HG02870 (cell line): ENCODE results near the gene GLOD5.

Experiments used
- ATAC-seq: cut with Tn5 transposase; IDR thresholded peaks from one replicate; pipeline ENCODE4 v1.9.1; 2021; ENCODE audit warnings: mild to moderate bottlenecking, moderate library complexity; ENCODE audit not compliant: unreplicated experiment

The GLOD5 gene

DNA sequence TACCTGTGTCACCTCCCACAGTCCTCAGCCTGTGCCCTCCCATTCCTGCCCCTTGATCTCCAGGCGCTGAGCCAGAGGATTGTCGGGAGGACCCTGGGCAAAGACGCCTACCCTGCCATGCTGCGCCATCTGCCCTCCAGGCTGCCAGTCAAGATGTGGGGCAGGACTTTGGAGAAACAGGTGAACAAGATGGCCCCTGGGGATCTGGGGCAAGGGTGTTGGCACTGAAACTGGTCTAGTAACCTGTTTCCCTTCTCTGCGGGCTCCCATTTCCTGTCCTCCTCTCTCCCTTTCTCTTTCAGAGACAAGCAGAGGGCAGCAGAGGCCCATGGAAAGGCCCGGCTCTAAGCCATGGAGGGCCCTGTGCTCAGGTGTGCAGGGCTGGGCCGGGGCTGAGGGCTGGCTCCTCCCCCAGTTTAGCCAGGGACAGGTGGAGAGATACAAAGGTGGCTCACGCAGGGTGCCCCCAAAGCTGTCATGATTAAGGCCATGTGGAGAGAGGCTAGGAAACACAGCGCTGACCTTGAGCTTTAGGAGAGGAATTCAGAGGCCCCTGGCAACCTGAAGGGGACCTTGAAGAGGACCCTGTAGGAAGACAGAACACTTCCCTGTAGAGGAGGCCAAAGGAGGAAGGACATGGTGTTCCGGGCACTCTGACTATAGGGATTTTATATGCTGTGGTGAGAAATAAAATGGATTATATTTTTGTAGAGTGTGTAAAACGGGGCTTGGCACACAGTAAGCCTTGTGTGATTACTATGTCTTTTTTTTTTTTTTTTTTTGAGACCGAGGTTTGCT lies at the start of gene GLOD5:
TSS of gene GLOD5 (plus strand) at position 74 of the 798 bp plus-strand sequence. CDS start at position 118, 44 bp downstream.
- ATAC-seq: no peak

DNA sequence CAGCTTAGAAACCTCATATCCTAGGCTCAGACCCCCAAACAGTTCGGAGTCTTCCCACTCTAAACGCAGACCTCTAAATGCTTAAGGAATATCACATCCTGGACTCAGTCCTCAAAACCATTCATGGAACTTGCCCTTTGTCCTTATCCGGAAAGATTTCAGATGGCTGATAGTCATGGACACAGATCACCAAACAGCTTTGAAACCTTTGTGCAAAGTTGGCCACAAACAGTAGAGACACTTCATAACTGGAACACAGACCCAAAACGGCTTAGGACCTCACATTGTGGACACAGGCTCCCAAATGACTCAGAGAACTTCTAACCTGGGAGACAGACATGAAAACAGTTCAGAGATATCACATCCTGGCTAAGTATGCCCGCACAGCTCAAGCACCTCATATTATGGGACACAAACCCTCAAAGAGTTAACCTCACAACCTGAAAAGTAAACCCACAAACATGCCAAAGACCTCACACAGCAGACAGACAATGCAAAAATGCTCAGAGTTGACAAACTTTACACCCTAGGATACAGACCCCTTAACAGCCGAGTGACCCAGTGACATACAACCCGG lies 49.5 kb upstream of the GLOD5 start:
- ATAC-seq: no peak

DNA sequence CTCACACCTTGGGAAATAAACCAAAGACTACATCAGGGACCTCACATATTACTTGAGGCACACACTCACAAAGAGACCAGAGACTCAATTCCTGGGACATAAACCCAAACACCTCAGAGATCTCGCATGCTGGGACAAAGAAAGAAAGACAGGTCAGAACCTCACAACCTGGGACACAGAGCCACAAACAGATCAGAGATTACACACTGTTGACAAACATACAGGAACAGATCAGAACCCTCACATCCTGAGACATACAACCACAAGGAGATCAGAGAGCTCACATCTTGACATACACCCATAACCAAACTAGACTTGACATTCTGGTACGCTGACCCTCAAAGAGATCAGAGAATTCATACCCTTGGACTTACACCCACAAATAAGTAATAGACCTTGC lies 47.7 kb upstream of the GLOD5 start:
- ATAC-seq: no peak

DNA sequence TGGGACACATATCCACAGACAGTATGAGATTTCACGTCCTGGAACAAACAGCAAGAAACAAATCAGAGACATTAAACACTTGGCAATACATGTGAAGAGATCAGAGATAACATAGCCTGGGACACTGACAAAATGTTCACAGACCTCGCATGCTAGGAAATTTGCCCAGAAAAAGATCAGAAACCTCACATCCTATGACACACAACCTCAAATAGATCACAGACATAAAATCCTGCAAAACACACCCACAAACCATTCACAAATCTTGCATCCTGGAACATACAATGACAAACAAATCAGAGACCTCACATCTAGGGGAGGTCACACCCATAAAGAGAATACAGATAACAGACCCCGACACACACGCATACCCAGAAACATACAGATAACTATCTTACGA lies 47.0 kb upstream of the GLOD5 start:
- ATAC-seq: no peak

DNA sequence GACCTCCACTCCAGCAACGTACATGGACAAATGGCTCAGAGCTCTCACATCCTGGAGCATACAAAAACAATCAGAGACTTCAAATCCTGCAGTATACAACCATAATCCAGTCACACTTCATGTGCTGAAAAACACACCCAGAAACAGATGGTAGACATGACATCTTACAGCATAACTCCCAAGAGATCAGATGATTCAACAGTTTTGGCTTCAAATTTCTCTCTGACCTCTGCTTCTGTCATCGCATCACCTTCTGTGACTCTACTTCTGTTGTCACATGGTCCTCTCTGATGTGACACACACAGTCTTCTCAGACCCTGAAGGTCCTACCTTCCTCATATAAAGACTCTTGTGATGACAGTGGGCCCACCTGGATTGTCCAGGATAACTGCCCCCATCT lies 46.5 kb upstream of the GLOD5 start:
- no peak for ATAC-seq

DNA sequence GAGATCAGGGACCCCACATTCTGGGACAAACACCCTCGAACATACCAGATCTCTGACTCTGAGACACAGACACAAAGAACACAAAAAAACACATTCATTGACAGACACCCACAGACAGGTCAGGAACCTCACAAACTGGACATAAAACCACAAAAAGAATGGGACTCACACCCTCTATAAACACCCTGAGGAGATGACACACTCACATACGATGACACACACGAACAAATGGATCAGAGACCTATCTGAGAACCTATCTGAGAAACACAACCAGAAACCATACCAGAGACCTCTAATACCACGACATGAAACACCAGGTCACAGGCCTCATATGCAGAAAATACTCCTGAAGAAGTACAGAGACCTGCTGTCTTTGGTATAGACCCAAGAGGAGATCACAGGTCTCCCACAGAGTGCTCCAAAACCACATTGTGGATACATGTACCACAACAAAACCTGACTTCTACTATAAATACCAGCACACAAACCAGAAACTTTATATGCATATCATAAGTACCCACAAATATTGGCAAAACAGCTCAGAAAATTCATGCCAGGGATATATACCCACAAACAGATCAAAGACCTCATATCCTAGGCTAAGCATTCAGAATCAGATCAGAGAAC lies 45.6 kb upstream of the GLOD5 start:
- no peak for ATAC-seq

DNA sequence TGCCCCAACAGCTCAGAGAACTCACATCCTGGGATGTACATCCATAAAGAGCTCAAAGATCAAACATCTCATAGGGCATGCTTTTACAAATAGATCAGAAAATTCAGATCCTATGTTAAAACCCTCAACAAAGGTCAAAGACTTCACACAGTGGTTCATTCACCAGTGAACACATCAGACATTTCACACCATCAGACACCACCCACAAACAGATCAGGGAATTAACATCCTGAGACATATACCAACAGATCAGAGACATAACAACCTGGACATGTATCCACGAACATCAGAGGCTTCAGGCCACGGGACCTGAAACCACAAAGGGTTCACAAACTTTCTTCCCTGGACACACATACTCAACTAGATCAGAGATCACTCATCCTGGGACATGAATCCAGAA lies 41.6 kb upstream of the GLOD5 start:
- ATAC-seq: no peak

DNA sequence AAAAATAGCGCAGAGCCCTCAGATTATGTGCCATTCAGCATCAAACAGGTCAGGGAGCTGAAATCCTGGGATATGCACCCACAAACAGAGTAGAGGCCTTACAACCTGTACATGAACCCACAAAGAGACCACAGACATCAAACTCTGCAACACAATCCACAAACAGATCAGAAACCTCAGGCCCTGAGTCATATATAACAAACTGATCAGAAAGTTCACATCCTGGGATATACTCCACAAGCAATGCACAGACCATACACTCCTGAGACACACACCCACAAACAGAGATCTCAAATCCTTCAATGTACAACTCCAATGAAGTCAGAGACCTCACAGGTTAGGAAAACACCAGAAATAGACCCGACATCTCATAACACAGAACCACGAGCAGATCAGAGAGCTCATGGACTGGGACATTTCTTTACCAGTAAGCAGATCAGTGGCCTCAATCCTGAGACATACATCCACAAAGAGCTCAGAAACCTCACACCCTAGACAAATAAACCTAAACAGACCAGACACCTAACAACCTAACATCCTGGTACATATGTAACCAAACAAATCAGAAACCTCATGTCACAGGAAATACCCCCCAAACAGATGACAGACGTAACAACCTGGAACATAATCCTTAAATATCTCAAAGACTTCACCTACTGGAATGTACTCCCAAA lies 40.8 kb upstream of the GLOD5 start:
- ATAC-seq: no peak

DNA sequence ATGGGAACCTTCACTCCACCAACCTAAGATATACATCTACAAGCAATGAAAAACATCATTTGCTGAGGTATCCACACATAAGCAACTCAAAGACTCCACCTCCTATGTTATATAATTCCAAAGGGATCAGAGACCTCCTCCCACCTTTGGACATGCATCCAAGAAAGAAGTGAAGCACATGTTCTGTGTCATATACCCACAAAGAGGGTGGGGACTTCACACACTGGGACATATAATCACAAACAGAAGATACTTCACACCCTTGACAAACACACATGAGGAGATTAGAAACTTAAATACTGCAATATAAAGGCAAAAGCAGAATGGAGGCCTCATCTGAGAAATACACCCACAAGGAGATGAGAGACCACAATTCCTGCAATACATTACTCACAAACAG lies 39.6 kb upstream of the GLOD5 start:
- no peak for ATAC-seq

DNA sequence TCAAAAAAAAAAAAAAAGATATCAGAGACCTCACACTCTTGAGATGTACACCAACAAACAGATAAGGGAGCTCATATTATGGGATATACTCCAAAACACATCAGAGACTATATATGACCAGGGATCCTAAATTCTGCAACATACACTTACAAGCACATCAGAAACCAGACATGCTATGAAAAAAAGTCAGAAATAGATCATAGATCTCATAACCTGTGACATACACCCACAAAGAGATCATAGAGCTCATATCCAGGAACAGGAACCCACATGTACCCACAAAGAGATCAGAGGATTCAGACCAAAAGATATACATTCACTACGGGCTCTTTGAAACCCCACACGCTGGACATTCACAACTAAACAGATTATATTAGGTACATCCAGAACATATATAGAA lies 35.0 kb upstream of the GLOD5 start:
- no peak for ATAC-seq

DNA sequence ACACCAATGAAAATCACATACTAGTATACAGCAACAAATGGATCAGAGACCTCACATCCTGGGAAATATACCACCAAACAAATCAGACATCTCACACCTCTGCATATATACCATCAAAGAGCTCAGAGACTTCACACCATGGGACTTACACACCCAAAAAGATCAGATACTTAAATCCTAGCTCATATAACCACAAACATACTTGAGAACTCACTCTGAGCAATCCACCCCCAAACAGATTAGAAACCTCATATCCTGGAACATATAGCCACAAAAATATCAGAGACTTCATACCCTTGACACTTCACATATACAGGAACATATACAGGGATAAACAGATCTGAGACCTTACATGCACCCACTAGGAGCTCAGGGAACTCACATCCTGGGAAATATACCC lies 32.9 kb upstream of the GLOD5 start:
- no peak for ATAC-seq

DNA sequence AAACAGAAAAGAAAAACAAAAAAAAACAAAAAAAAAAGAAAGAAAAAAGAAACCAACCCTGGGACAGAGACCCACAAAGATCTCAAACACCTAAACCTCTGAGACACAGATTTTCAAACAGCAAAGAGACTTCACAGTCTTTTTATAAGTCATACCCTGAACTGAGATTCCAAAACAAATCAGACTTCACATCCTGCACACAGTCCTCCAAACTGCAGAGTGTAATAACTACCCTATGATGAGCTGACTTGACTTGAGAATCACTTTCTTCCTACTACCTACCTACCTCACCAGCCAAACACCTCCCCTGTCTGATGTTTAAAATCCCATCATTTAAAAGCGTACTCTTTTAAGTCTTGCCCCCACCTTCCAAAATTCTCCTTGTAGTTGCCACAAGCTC lies 25.2 kb upstream of the GLOD5 start:
- no peak for ATAC-seq

DNA sequence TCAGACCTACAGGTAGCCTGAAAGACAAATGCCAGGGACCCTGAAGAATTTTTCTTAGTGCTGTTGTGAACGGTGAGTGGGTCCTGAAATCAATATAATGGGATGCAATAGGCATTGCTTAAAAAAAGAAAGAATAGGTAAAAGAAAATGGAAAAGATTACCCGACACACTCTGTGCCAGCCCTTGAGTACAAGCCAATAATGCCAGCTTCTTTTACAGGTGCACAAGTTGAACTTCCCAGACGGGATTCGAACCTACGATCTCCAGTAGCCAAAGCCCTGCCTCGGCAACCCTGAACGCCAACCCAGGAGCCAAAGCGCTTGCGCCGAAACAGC lies 24.7 kb upstream of the GLOD5 start:
- no peak for ATAC-seq

DNA sequence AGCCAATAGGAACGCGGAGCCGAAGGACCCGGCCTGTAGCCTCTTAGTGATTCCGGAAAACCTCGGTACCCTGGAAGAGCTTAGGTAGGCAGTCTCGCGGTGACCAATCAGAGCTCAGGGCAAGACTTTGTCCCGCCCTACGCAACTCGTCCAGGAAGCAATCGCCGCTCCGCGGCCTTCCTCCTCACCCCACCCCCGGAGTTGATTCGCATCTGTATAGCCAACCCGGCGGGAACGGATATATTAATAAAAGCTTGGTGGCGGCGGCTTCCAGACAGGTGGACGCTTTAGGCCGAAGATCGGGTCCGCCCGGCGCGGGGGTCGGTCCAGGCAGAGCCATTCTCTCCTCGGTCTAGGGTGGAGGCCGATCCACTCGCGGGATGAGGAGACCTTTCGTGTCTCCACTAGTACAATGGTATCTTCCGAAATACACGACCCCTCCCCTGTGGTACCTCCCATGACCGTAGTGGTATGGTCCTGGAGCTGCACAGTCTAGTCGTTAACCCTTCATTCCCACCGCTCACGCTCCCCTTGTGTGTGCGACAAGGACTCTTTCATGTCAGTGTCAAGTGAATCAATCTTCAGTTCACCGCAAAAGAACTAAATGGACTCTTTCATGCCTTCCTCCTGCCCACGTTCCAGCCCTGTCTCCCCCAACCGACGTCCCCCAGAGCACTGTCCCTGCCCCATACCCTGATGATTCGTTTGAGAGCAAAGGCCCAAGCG lies 24.2 kb upstream of the GLOD5 start:
- ATAC-seq: peak; percentile 98

DNA sequence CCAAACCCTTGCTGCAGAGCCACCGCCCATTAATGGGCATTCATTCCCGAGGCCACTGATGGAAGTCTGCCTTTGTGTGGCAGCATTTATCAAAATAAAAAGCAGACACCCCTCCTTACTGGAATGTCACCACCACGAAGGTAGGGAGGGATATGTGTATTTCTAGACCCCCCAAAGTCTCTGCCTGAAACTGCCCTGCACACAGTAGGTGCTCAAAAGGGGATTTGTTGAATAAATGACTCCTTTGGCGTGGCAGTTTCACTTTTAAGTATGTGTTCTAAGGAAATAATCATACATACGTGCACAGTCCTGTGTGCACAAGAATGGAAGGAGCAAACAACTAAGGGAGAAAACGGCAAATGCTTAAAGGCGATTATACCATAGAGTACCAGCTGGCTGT lies 23.6 kb upstream of the GLOD5 start:
- ATAC-seq: no peak

DNA sequence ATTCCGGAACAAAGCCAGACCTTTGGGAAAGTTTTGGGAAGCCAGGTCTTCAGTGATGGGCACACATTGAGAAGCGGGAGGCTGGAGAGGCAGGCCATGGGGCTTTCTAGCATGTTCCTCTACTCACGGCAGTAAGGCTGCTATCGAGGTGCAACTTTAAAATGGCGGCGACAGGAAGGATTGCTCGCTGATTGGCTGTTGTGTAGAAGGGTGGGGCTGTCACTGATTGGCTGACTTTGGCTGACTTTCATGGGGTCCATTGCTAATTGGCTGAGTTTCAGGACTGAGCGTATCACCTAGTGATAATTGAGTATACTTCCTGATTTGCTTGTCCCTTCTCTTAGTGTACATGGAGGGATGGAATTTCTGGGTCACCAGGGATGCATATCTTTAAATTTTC lies 19.7 kb upstream of the GLOD5 start:
- ATAC-seq: no peak

DNA sequence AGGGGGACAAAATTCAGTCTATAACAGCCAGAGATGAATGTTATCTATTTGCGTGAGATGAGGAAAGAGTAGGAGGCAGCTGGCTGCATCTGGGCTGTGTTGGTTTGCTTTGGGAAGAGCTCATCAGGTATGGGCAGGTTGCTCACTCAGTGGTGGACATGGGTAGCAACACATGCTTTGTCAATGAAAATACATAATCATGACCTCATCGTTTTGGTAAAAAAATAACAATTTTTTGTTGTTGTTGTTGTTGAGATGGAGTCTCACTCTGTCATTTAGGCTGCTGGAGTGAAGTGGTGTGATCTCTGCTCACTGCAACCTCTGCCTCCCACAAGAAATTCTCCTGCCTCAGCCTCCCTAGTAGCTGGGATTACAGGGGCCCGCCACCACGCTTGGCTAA lies 16.3 kb upstream of the GLOD5 start:
- no peak for ATAC-seq

DNA sequence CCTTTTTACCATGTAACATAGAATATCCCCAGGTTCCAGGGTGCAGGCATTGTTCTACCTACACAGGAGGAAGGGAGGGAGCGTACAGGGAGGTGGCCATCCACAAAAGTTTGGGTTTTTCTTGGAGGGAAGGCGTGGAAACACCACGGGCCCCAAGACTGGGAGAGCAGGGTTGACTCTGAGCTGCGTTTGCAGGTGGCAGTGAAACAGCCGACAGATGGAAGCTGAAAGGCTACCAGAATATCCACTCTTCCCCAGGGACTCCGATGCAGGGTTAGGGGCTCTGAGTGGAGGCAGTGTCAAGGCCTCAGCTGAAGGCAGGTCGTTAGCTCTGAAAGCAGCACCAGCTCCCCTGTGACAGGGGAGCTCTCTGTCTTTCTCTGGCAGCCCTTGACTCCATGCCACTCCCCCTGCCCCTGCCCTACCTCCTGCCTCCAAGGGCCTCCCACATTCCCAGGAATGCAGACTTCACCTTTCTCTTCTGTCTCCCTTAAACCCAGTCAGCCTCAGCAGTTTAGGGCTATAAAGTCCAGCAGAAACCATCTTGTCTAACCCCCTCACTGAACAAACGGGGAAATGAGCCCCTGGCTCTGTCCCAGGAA lies 14.0 kb upstream of the GLOD5 start:
- ATAC-seq: no peak

DNA sequence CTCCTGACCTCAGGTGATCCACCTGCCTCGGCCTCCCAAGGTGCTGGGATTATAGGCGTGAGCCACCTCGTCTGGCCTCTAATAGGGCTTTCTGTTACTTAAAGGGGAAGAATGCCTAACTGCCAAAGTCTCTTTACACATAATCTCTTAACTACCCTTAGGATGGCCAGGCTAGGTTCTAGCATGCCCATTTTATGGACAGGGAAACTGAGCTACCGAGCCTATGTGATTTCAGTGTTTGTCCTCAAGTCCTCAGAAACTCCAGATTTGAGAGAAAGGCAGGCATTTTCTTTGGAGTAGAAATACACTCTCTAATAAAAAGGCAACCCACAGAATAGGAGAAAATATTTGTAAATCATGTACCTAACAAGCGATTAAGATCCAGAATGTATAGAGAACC lies 12.4 kb upstream of the GLOD5 start:
- ATAC-seq: no peak

DNA sequence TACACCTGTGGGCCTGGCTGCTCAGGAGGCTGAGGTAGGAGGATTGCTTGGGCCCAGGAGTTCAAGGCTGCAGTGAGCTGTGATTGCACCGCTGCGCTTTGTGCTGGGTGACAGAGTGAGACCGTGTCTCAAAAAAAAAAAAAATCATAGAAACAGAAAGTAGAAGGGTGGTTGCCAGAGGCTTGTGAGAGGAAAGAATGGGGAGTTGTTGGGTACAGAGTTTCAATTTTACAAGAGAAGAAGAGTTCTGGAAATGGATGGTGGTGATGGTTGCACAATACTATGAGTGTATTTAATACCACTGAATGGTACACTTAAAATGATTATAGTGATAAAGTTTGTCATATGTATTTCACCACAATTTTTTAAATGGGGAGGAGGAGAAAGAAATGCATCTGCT lies 10.2 kb upstream of the GLOD5 start:
- no peak for ATAC-seq

DNA sequence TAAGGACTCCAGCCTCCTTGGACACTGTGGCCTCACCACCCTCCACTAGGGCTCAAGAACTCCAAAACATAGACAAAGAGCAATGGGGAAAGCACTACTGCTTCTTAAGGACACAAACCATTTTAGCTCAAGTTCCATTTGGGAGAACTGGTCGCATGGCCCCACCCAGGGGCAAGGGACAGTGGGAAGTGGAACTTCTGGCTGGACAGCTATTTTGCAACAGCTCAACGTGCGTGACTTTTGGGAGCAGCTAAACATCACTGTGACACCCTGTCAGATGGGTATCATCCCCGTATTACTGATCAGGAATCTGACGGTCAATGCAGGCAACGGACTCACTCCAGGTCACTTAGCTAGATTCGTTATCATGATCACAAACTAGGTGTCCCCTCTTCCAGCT lies 9.0 kb upstream of the GLOD5 start:
- ATAC-seq: no peak
